NB4 (cell line): Measurements from ENCODE around the gene VIPR2.

Experiments used
- CTCF ChIP-seq: IDR thresholded peaks from one replicate; pipeline ENCODE4 v1.5.1; 2012; ENCODE audit warnings: low read depth, low read length
- MAX ChIP-seq: IDR thresholded peaks from 2 replicates; pipeline ENCODE4 v1.6.1; 2011; ENCODE audit warnings: low read depth, low read length
- MYC ChIP-seq: IDR thresholded peaks from 2 replicates; pipeline ENCODE4 v1.6.1; 2011; ENCODE audit warnings: low read depth, low read length
- POLR2A ChIP-seq: IDR thresholded peaks from 2 replicates; pipeline ENCODE4 v1.6.1; 2011; ENCODE audit warnings: mild to moderate bottlenecking; ENCODE audit not compliant: insufficient read length; ENCODE audit errors: extremely low read depth

- TF ChIP-seq CTCF, result no peak
- no peak for TF ChIP-seq MAX
- no peak for TF ChIP-seq MYC
- no peak for TF ChIP-seq POLR2A
Measured at GRCh38 chr7:159167139-159167538, 22.5 kb upstream of the VIPR2 start.
